HG02884 (cell line): Measurements from ENCODE around the gene TLCD3A.

Experiments
- ATAC-seq: cut with Tn5 transposase; IDR thresholded peaks from one replicate; pipeline ENCODE4 v1.9.1; 2021; ENCODE audit warnings: mild to moderate bottlenecking, moderate library complexity; ENCODE audit not compliant: unreplicated experiment

TLCD3A gene

DNA sequence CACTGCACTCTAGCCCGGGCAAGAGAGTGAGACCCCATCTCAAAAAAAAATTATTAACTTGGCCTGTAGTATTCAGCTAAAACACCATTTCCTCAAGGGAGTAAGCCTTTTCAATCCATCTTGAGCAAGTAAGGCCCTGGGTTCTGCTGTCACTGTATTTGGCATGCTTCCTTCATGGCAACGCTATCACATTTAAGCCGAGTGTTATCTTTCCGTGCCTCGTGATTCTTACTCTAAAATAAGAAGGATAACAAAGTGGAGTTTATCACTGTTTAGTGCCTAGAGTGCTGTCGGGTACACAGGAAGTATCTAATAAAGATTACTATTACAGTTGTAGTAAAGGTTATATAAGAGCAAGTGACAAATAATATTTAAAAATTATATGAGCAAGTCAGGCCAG lies 26.5 kb upstream of the TLCD3A start:
- ATAC-seq: no peak

DNA sequence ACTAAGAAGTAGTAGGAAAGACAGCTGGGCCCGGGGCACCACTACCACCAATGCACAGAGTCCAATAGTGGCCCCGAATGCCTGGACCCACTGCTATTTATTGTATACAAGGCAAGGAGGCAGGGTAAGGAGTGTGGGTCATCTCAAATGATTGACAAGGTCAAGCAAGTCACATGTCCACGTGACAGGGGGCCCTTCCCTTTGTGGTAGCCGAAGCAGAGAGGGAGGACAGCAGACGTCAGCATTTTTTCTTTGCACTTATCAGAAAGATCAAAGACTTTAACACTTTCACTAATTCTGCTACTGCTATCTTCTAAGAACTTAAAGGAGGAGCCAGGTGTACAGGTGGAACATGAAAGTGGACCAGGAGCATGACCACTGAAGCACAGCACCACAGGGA lies 24.3 kb upstream of the TLCD3A start:
- no peak for ATAC-seq

DNA sequence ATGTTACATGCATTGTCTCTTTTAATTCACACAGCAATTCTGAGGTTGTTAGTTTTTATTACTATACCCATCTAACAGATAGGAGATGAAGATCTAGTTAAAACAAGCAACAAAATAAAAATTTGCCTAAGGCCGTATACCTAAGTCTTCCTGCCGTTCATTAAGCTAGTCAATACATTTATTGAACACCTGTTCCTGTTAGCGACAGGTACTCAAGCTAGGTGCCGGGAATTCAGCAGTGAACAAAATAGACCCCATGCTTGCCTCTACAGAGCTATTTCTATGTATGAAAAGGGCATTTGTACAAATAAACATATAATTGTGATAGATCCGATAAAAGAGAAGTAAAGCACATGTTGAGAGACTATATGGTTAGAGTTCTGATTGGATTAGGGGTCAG lies 14.3 kb upstream of the TLCD3A start:
- ATAC-seq: no peak

DNA sequence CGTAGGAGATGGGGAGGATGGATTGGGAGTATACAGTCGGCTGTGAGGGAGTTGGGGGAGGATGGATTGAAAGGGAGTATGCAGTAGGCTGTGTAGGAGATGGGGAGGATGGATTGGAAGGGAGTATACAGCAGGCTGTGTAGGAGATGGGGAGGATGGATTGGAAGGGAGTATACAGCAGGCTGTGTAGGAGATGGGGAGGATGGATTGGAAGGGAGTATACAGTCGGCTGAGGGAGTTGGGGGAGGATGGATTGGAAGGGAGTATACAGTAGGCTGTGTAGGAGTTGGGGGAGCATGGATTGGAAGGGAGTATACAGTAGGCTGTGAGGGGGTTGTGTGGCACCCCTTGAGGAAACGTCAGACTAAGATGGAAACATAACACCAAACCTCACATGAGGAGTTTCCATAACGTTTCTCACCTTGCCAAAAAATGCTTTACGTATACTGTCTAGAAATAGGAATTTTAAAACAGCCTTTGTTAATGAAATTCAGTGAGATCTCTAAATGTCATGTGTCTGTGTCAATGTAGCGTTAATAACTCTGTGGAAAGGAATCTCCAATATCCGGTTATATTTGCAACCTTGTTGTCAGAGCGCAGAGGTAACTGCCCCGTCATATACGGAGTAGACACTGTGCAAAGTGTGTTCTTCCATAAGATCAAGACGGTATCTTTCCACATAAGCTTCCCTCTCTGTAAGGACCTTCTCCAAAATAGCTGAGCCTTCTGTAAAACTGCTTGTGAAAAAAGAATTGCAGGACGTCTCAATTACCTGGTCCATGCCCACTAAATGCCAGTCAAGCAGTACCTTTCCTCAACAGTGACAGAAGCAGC lies 11.5 kb upstream of the TLCD3A start:
- ATAC-seq: no peak

DNA sequence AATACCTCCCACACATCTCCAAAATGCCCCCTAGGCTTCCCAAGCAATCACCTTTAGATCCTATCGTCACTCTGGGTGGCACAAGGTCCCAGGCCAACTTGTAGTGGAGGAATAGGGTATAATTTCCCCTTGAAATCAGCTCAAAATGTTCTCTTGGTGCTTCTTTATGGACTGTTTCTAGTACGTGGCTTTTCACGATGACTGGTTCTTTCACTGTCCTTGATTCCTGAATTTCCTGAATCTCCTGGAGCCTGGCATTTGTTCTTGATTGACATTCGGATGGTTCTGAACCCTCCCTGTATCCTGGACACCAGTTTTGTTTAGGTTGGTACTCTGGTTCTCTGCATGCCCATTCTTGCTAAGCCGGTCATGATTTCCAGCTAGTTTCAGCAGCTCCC lies 10.9 kb upstream of the TLCD3A start:
- ATAC-seq: no peak

DNA sequence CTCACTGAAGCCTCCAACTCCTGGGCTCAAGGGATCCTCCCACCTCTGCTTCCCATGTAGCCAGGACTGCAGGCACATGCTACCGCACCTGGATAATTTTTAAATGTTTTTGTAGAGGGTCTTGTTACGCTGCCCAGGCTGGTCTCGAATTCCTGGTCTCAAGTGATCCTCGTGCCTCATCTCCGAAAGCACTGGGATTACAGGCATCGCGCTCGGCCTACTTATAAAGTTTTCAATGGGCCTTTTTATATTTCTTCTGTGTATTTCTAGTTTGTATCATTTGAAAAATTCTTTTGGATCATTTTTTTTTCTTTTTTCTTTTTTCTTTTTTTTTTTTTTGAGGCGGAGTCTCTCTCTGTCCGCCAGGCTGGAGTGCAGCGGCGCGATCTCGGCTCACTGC lies 7.3 kb upstream of the TLCD3A start:
- ATAC-seq: no peak

DNA sequence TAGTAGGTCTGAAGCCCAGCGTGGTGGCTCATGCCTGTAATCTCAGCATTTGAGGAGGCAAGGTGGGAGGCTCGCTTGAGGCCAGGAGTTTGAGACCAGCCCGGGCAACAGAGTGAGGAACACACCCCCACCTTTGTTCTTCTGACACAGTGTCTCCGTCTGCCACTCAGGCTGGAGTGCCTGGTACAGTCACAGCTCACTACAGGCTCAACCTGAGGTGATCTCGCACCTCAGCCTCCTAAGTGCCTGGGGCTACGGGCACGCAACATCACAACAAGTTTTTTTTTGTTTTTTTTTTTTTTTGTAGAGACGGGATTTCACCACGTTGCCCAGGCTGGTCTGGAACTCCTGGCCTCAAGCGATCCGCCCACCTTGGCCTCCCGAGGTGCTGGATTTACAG lies 6.7 kb upstream of the TLCD3A start:
- ATAC-seq: no peak

DNA sequence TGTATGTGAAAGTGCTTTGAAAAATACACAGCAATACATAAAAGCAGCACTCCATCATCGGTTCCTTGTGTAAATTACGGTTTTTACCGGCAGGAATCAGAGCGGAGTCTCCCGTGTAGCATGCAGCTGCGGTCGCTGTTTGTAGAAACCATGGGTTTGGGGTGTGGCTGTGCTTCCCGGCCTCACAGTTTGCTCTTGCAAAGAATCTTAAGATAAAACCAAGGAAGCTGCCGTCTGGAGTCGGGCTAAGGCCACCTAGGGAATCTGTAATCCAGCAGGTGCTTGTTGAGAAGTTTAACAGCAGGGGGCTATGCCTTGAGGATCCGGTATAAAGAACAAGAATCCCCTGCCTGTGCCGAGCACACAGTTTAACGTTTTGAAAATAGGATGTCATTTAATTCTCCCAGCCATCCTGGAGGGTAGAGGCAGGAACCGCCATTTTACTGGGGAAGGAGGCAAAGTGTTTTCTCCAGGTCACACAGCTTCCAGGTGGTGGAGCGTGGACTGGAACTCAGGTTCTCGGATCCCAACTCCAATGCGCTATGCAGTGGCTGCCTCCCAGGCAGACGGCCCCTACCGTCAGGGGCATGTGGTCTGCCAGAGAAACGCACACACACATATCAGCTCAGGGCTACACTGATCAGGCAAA lies 6.0 kb upstream of the TLCD3A start:
- ATAC-seq: no peak

DNA sequence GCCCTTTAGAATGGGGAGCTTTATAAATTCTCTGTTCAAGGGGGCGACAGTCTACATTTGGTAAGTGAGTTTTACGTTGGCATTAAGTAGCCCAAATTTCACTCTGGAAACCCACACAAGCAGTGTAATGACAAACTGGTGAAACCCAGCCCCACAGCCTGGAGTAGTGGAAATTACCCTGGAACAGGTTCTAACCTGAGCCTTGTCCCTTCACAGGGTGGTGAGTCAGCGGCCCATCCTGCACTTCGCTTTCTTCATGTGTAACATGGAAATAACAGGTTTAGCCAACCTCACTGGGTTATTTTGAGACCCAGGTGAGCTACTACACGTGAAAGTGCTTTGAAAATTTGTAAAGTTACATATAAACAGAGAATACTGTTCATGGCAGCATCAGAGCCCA lies 3.5 kb upstream of the TLCD3A start:
- ATAC-seq: no peak

DNA sequence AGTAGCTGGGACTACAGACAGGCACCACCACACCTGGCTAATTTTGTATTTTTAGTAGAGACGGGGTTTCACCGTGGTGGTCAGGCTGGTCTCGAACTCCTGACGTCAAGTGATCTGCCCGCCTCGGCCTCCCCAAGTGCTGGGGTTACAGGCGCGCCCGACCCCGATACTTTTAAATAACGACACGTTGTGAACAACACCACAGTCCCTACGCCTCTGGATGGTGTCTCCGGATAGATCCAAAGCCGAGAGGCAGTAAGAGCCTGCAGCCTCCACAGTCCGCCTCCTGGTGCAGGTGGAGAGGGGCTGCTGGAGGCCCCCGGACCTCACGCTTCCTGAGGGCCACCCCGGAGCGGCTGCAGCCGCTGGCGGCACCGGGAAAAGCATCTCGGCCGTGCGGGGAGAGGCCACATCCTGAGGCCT lies 741 bp upstream of the TLCD3A start:
- no peak for ATAC-seq

DNA sequence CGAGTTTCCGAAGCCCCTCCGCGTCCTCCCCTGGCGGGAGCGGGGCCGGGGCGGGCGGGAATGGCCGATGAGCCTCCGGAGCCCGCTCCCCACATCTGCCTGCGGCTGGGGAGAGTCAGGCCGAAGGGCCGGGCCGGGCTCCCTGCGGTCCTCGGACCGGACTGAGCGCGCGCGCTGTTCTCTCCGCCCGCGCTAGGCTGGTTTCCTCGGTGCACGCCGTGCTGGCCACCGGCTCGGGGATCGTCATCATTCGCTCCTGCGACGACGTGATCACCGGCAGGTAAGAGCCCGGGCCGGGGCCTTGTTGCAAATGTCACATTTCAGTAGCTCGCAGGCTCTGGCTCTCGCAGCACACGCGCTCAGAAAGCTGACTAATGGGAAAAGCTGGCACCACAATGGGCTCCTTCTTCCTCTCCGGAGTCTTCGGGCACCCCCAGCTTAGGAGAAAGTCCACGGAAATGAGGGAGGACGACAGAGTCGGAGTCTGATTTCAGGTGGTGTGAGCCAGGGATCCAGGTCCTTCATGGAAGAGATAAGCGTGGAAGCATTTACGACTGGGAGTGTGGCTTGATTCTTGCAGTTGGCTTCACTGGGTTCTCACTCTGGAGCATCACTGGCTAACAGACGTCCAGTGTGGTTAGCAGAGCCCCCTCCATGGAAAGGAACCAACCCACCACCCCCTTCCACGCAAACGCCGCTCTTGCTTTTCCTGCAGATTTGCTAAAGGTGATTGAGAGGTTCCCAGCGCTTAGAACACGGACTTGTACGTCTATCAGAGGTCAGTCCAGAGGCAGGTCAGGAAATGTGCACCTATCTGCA lies 715 bp downstream of the TLCD3A start:
- no peak for ATAC-seq

DNA sequence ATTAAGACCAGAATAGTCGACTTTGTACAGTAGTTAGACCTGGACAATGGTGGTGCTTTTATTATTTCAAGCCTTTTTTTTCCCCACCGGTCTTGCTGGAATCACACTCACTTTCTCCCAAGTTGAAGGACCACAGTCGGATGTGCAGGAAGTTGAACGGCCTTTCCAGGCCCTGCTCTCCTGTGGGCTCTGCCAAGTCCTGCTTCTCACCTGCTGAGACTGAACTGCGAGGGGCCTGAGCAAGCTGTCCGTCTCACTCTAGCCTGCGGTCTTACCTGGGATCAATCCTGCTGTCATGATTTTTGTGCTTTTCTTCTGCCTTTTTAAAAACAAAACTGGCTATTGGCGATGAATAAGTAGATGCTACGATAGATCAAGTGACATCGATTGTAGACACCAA lies 1.3 kb downstream of the TLCD3A start:
- ATAC-seq: no peak

DNA sequence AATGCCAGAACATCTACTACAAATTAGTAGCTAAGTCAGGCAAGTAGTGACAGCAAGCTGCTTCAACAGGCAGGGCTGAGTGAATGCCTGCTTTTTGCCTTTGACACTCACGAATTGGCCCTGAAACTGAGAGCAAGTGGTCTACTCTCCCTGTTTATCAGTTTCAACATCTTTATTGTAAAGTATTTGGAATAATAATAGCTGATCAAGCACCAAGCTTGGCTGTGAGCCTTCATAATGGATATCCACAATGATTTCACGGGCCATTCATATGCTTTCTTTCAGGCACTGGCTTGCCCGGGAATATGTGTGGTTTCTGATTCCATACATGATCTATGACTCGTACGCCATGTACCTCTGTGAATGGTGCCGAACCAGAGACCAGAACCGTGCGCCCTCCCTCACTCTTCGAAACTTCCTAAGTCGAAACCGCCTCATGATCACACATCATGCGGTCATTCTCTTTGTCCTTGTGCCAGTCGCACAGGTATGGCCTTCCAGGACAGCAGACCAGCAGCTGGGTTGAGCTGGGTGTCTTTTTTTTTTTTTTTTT lies 5.2 kb downstream of the TLCD3A start:
- no peak for ATAC-seq

DNA sequence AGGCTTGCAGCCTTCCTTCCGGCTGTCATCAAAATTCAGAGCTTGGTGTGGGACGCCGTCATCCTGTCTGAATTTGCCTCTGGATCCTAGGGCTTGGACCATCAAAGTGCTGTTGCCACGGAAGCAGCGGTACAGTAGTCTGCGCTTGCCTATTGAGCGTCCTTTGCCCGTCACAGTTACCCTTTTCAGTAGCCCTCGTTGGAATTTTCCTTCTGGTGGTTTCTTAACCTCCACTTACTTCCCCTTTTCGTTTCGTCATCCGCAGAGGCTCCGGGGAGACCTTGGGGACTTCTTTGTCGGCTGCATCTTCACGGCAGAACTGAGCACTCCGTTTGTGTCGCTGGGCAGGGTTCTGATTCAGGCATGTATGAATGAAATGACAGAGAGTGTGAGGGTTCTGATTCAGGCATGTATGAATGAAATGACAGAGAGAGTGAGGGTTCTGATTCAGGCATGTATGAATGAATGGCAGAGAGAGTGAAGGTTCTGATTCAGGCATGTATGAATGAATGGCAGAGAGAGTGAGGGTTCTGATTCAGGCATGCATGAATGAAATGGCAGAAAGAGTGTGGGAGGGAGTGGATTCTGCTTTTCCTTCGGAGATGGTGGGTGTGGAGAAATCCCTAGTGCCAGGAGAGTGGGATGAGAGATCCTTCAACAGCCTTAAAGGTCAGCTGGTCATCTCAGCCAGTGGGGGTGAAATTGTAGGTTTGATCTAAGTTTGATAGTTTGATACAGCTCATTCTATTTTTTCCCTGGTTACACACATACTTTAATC lies 8.0 kb downstream of the TLCD3A start:
- ATAC-seq: peak; percentile 68

DNA sequence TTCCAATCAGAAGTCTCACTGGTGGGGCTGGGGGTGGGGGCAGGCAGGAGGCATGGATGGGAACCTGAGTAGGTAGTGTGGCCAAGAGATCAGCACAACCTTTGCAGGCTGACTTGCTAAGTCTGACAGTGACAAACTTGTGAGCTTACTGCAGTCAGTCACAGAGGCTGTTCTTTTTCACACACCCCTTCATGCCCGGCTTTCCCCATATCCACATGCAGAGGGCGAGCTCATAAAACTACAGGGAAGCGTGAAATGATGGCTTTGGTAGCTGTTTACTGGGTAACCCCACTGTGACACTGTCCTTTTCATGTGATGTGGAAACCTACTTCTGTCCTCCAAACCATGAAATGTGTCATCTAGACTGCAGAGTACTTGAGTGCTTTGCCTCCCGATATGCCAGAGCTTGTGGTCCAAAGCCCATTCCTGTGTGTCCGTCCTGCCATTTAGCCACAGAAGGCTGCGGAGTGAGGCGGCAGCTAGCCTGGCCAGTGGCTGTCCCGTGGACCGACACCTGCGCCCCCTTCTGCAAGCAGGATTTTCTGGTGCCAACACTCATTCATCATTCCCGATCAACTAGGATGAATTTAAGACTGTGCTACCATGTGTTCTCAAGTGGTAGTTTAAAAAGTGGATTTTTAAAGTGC lies 9.9 kb downstream of the TLCD3A start:
- ATAC-seq: no peak

DNA sequence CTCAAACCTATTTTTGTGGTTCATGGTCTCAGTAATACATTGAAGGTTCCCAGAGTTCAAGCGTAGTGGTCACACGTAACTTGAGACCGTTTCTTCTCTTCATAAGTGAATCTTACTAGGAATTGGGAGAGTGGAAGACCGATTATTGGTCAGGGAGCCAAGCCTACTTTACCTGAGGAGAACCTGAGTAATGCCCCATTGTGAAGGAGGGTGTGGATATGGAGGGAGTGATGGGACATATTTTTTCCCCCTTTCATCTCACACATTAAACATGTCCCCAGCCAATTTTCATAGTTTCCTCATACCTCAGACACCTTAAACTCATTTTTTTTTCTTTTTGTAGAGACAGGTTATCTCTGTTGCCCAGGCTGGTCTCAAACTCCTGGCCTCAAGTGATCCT lies 10.7 kb downstream of the TLCD3A start:
- no peak for ATAC-seq

DNA sequence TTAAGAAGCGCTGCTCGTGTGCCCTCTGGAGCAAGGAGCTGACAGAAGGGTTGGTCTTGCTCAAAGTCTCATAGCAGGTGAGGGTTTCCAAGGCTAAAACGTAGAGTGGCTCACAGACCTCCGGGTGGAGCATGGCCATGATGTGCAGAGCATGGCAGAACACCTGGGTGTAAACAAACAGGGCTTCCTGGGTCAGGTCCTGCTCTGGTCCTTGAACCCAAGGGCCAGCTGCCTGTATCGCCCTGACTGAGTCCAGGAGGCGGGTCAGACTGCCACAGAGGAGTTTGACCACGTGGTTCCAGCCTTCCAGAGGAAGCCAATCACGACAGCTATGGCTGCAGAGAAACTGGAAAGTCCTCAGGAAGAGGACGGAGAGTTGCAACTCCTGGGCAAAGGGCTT lies 12.5 kb downstream of the TLCD3A start:
- no peak for ATAC-seq

DNA sequence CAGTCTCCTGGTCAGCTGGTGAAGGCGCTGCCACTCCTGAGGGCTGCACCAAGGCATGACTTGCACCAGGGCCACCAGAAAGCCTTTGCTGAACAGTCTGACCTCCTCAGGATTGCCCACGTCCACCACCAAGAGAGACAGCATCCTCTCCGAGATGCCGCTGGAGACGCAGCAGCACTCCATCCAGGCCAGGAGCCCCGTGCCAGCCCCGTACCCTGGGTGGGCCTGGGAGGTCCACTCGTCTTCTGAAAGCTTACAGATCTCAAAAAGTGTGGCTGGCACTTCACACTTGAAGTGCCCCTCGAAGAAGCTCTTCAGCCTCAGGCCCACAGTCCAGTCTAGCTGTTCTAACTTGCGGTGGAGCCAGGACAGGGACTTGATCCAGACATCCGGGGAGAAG lies 13.0 kb downstream of the TLCD3A start:
- ATAC-seq: no peak

DNA sequence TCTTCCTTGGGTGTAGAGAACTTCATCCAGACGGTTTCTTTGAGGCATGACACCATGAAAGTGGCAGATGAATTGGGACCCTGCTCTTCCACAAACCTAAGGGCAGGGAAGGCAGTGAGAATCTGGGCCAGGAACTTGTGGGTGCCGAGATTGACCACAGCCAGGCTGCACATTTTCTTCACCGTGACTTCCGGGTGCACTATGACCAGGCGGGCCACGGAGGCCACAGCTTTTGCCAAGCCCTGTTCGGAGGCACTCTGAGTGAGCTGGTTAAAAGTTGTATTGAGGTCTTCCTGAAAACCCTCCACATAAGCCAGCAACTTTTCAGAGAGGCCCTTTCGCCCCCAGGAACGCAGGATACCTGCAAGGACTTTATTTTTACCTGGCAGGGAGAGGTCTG lies 13.8 kb downstream of the TLCD3A start:
- no peak for ATAC-seq
